SK-N-MC (cell line): Measurements from ENCODE around the gene DNMT3B.

Source experiments
- EZH2 ChIP-seq: fragments of 200-600 bp; sonication (generic); IDR thresholded peaks from one replicate; pipeline ENCODE4 v1.6.1; 2017; ENCODE audit warnings: antibody characterized with exemption
- FOXP2 ChIP-seq: optimal IDR thresholded peaks from 2 replicates; pipeline ENCODE3; 2011; ENCODE audit warnings: mild to moderate bottlenecking, moderate library complexity; ENCODE audit not compliant: insufficient read depth; ENCODE audit errors: extremely low read length, control extremely low read depth
- POLR2AphosphoS5 ChIP-seq: IDR thresholded peaks from 2 replicates; pipeline ENCODE4 v1.6.1; 2012; ENCODE audit warnings: mild to moderate bottlenecking, low read depth, low read length, borderline replicate concordance

DNA sequence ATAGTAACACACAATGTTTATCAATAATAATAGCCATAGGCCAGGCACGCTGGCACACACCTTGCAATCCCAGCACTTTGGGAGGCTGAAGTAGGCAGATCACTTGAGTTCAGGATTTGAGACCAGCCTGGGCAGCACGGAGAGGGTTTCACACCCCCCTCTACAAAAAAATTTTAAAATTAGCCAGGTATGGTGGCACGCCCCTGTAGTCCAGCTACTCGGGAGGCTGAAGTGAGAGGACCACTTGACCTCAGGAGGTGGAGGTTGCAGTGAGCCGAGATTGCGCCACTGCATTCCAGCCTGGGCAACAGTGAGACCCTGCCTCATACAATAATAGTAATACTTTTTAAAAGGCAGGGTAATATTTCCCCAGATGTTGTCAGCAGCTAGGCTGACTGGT, 49.7 kb downstream of the DNMT3B start:
- TF ChIP-seq POLR2AphosphoS5 (no peak), EZH2 (no peak), FOXP2 (no peak)
